GM19043 (cell line): ENCODE data around the gene F2RL1.
"Not testable (repeated sequence)": the region's sequence is repeated elsewhere in the genome, so short reads cannot be mapped to it uniquely, and the experiment has no call there.

ENCODE experiments used
- ATAC-seq: cut with Tn5 transposase; IDR thresholded peaks from one replicate; pipeline ENCODE4 v1.9.1; 2021; ENCODE audit warnings: low read depth; ENCODE audit not compliant: unreplicated experiment

The F2RL1 gene

GRCh38 chr5:76849419-76850291 lies 30.8 kb downstream of the F2RL1 start, which contains the start of gene S100Z:
Gene S100Z, plus strand, starts transcription at chr5:76850014. Its CDS starts 25,346 bp downstream, at chr5:76875360.
- ATAC-seq: no peak

- no peak for ATAC-seq
Observed at GRCh38 chr5:76850543-76851145, 31.8 kb downstream of the F2RL1 start.

- no peak for ATAC-seq
Observed at GRCh38 chr5:76851728-76852369, 33.0 kb downstream of the F2RL1 start.

GRCh38 chr5:76852772-76853171 lies 33.9 kb downstream of the F2RL1 start:
- ATAC-seq: no peak

- not testable (repeated sequence) for ATAC-seq
Observed at GRCh38 chr5:76853741-76854140, 34.9 kb downstream of the F2RL1 start.

GRCh38 chr5:76854644-76855043 lies 35.8 kb downstream of the F2RL1 start:
- ATAC-seq: no peak

GRCh38 chr5:76855501-76855900 lies 36.7 kb downstream of the F2RL1 start:
- not testable (repeated sequence) for ATAC-seq

GRCh38 chr5:76855961-76856360 lies 37.1 kb downstream of the F2RL1 start:
- ATAC-seq: no peak

GRCh38 chr5:76856800-76857199 lies 38.0 kb downstream of the F2RL1 start:
- ATAC-seq: not testable (repeated sequence)

GRCh38 chr5:76859591-76860247 lies 40.9 kb downstream of the F2RL1 start:
- no peak for ATAC-seq

- ATAC-seq: no peak
Observed at GRCh38 chr5:76861612-76862011, 42.8 kb downstream of the F2RL1 start.

GRCh38 chr5:76863001-76863400 lies 44.2 kb downstream of the F2RL1 start:
- ATAC-seq: no peak

- no peak for ATAC-seq
Observed at GRCh38 chr5:76866503-76866902, 47.7 kb downstream of the F2RL1 start.

GRCh38 chr5:76867038-76867437 lies 48.2 kb downstream of the F2RL1 start:
- no peak for ATAC-seq

- ATAC-seq: peak; percentile 57
Observed at GRCh38 chr5:76867827-76868693, 49.2 kb downstream of the F2RL1 start.

GRCh38 chr5:76870046-76870445 lies 51.2 kb downstream of the F2RL1 start:
- ATAC-seq: no peak

GRCh38 chr5:76874088-76874581 lies 55.3 kb downstream of the F2RL1 start:
- no peak for ATAC-seq
